Fibroblast of pulmonary artery (primary cell): ENCODE data around the gene LHPP.
A peak's percentile ranks its signal among the peaks of the same experiment; 100 is the strongest.

ENCODE experiments used
- DNase-seq: peaks from one replicate; pipeline ENCODE4 v3.0.0-alpha.2; 2010; ENCODE audit warnings: low read depth
- H3K4me3 ChIP-seq: replicated peaks from 2 replicates; pipeline ENCODE4 v1.5.1; 2011; ENCODE audit warnings: low read depth, mild to moderate bottlenecking, control low read depth, low read length, moderate library complexity
- CTCF ChIP-seq: IDR thresholded peaks from 2 replicates; pipeline ENCODE4 v1.5.1; 2011; ENCODE audit warnings: mild to moderate bottlenecking, control low read depth, low read length, inconsistent platforms; ENCODE audit errors: missing control alignments

Gene LHPP

GRCh38 chr10:124640538-124641231, 179.1 kb downstream of the LHPP start:
- no peak for TF ChIP-seq CTCF
- no peak for DNase-seq
- H3K4me3 ChIP-seq = no peak overlapping the region

GRCh38 chr10:124641282-124642087, 179.9 kb downstream of the LHPP start:
- H3K4me3 ChIP-seq = no peak overlapping the region
- peak; percentile 66 for DNase-seq
- no peak for TF ChIP-seq CTCF

- no peak for TF ChIP-seq CTCF
- no peak for DNase-seq
- no peak overlapping the region for H3K4me3 ChIP-seq
These were observed 180.6 kb downstream of the LHPP start for GRCh38 chr10:124642088-124642710.

- no peak for DNase-seq
- no peak overlapping the region for H3K4me3 ChIP-seq
- TF ChIP-seq CTCF = no peak
These were observed 181.8 kb downstream of the LHPP start for GRCh38 chr10:124643330-124644009.

GRCh38 chr10:124644236-124644635, 182.6 kb downstream of the LHPP start:
- H3K4me3 ChIP-seq = no peak overlapping the region
- no peak for DNase-seq
- no peak for TF ChIP-seq CTCF

GRCh38 chr10:124644771-124645415, 183.3 kb downstream of the LHPP start:
- no peak for TF ChIP-seq CTCF
- no peak overlapping the region for H3K4me3 ChIP-seq
- no peak for DNase-seq
